Lung (tissue), 12 donors: ENCODE results near the gene ADK. TPM values are rescaled to one million over a fixed set of nuclear protein-coding genes. Genes with fewer than 3 reads are reported as not detected.

Experiments
- ATAC-seq: fragments of 200-7000 bp; cut with Tn5 transposase; one replicate; pipeline ENCODE4 v1.9.1; 2020; ENCODE audit warnings: moderate number of reproducible peaks; ENCODE audit not compliant: insufficient read depth, low FRiP score
- DNase-seq, 3 donors: peaks; one replicate each; pipeline ENCODE4 v3.0.0-alpha.2; 2013 to 2017
- H3K27ac ChIP-seq, 2 donors: one replicate each; pipeline ENCODE4 v1.5.1; 2013; ENCODE audit warnings: mild to moderate bottlenecking in 2 of 2, moderate library complexity in 2 of 2, control low read depth in 1 of 2, inconsistent platforms in 1 of 2, low read depth in 1 of 2, low read length in 1 of 2
- H3K27me3 ChIP-seq, 3 donors: one replicate each; pipeline ENCODE4 v1.5.1; 2013; ENCODE audit warnings: low read length in 2 of 3; ENCODE audit not compliant: control insufficient read depth in 3 of 3, insufficient read depth in 3 of 3
- H3K36me3 ChIP-seq, 4 donors: one replicate each; pipeline ENCODE4 v1.5.1; 2013; ENCODE audit warnings: low read length in 4 of 4, mild to moderate bottlenecking in 1 of 4, moderate library complexity in 1 of 4; ENCODE audit not compliant: control insufficient read depth in 4 of 4, insufficient read depth in 4 of 4
- H3K4me1 ChIP-seq, 5 donors: one replicate each; pipeline ENCODE4 v1.5.1; 2013; ENCODE audit warnings: low read length in 5 of 5, mild to moderate bottlenecking in 2 of 5, moderate library complexity in 1 of 5; ENCODE audit not compliant: control insufficient read depth in 5 of 5, insufficient read depth in 5 of 5
- H3K4me3 ChIP-seq: one replicate; pipeline ENCODE4 v1.5.1; 2013; ENCODE audit warnings: mild to moderate bottlenecking, control low read depth, moderate library complexity
- H3K9ac ChIP-seq, 2 donors: one replicate each; pipeline ENCODE4 v1.5.1; 2013; ENCODE audit warnings: low read length in 2 of 2, control low read depth in 1 of 2; ENCODE audit not compliant: insufficient read depth in 1 of 2
- H3K9me3 ChIP-seq, 4 donors: one replicate each; pipeline ENCODE4 v1.5.1; 2013; ENCODE audit warnings: low read length in 3 of 4, mild to moderate bottlenecking in 1 of 4, moderate library complexity in 1 of 4; ENCODE audit not compliant: control insufficient read depth in 4 of 4, insufficient read depth in 3 of 4
- CTCF ChIP-seq: IDR thresholded peaks from 2 replicates; pipeline ENCODE4 v1.5.1; 2012; ENCODE audit warnings: mild to moderate bottlenecking; ENCODE audit errors: control extremely low read depth, extremely low read depth
- WGBS, 2 donors: extraction: QIAGEN DNeasy Blood & Tissue Kit; methylation state at CpG; one replicate each; pipeline ENCODE4 v1.1.7; 2013; 5-methylcytosine and 5-hydroxymethylcytosine counted together
- polyA plus RNA-seq, 2 donors: library from polyadenylated mRNA; stranded (reverse); fragments of 200-250 nt; gene quantifications; one replicate each; pipeline ENCODE4 v1.2.1, GENCODE V29; 2013
- total RNA-seq, 2 donors: library from RNA; depleted of rRNA in 1 of 2; stranded (reverse); fragments of >200 nt in 1 of 2; gene quantifications; one replicate each; pipeline ENCODE4 v1.2.1, GENCODE V29; 2014 to 2021
- donor health status: control.
- donor health status: control.
- donor health status: Bipolar disorder and iron deficiency.
- donor health status: healthy.
- donor health status: DM: yes; HTN: yes; CAD: no.

ADK gene
- total and polyA plus RNA-seq, 4 donors, result 31.6 to 82.3 (median 42.9) TPM

- WGBS, 2 donors, result 77 to 80% methylated on average over 3 of the region's 3 CpGs
Measured at GRCh38 chr10:74194545-74194944, 43.5 kb downstream of the ADK start.

GRCh38 chr10:74194999-74195398 is 44.0 kb downstream of the ADK start:
- no peaks in the 10 kb centered on the region for H3K27me3 ChIP-seq

More at GRCh38 chr10:74194545-74194944, 43.5 kb downstream of the ADK start:
- Histone ChIP-seq H3K9me3 (no peaks in the 10 kb centered on the region), H3K4me3 (no peak overlapping the region), H3K9ac (no peak overlapping the region), H3K36me3 (no peaks in the 10 kb centered on the region), H3K4me1 (peaks cover 0 to 10% (median 3%) of the 10 kb centered on the region in 5 donors), H3K27me3 (no peaks in the 10 kb centered on the region), H3K27ac (no peak overlapping the region)
- DNase-seq (no peak), ATAC-seq (no peak)
- TF ChIP-seq CTCF, result no peak

GRCh38 chr10:74199315-74199714 is 48.3 kb downstream of the ADK start:
- TF ChIP-seq CTCF, result no peak
- Histone ChIP-seq H3K36me3 (peaks cover 0 to 5% (median 0%) of the 10 kb centered on the region in 4 donors), H3K4me3 (no peak overlapping the region), H3K27me3 (no peaks in the 10 kb centered on the region), H3K27ac (no peak overlapping the region), H3K9me3 (no peaks in the 10 kb centered on the region), H3K9ac (no peak overlapping the region), H3K4me1 (no peaks in the 10 kb centered on the region)
- DNase-seq (no peak), ATAC-seq (no peak)
- WGBS, 2 donors, result 97 to 98% methylated on average over 4 of the region's 4 CpGs

More at GRCh38 chr10:74194999-74195398, 44.0 kb downstream of the ADK start:
- 90 to 96% methylated on average over 3 of the region's 3 CpGs for WGBS, 2 donors
- Histone ChIP-seq H3K36me3 (no peaks in the 10 kb centered on the region), H3K4me1 (peaks cover 0 to 9% (median 2%) of the 10 kb centered on the region in 5 donors), H3K9ac (no peak overlapping the region), H3K27ac (no peak overlapping the region), H3K4me3 (no peak overlapping the region), H3K9me3 (no peaks in the 10 kb centered on the region)
- DNase-seq, result no peak
- ATAC-seq, result no peak
- no peak for TF ChIP-seq CTCF

- H3K27me3 ChIP-seq, result no peaks in the 10 kb centered on the region
- TF ChIP-seq CTCF, result no peak
- no peak overlapping the region for H3K4me3 ChIP-seq
- no peaks in the 10 kb centered on the region for H3K4me1 ChIP-seq
- ATAC-seq, result no peak
- H3K9ac ChIP-seq, result no peak overlapping the region
- peaks cover 0 to 5% (median 0%) of the 10 kb centered on the region in 4 donors for H3K36me3 ChIP-seq
- WGBS, 2 donors, result 71 to 75% methylated on average over 2 of the region's 2 CpGs
- no peak overlapping the region for H3K27ac ChIP-seq
- DNase-seq, result peak in 1 of 3 donors; percentile 27
- H3K9me3 ChIP-seq, result no peaks in the 10 kb centered on the region
Measured at GRCh38 chr10:74202356-74202755, 51.3 kb downstream of the ADK start.
